HEK293T (cell line): Measurements from ENCODE around the gene ZCCHC14.

Experiments
- BHLHE40 ChIP-seq: fragments of 450-650 bp; IDR thresholded peaks from 2 replicates; pipeline ENCODE4 v1.6.1; 2016; ENCODE audit warnings: mild to moderate bottlenecking, moderate library complexity, borderline replicate concordance
- ELF4 ChIP-seq: fragments of 450-650 bp; IDR thresholded peaks from 2 replicates; pipeline ENCODE4 v1.6.1; 2017; ENCODE audit warnings: antibody characterized with exemption
- FOXK2 ChIP-seq: fragments of 450-650 bp; IDR thresholded peaks from 2 replicates; pipeline ENCODE4 v1.6.1; 2016; ENCODE audit warnings: mild to moderate bottlenecking
- HDGF ChIP-seq: fragments of 450-650 bp; IDR thresholded peaks from 2 replicates; pipeline ENCODE4 v1.6.1; 2017; ENCODE audit warnings: antibody characterized with exemption, borderline replicate concordance
- NFRKB ChIP-seq: fragments of 450-650 bp; IDR thresholded peaks from 2 replicates; pipeline ENCODE4 v1.6.1; 2016; ENCODE audit warnings: mild to moderate bottlenecking, moderate library complexity
- SP1 ChIP-seq: fragments of 450-650 bp; IDR thresholded peaks from 2 replicates; pipeline ENCODE4 v1.6.1; 2017
- TARDBP ChIP-seq: fragments of 450-650 bp; IDR thresholded peaks from 2 replicates; pipeline ENCODE4 v1.6.1; 2016
- ZNF384 ChIP-seq: fragments of 450-650 bp; IDR thresholded peaks from 2 replicates; pipeline ENCODE4 v1.6.1; 2016

DNA sequence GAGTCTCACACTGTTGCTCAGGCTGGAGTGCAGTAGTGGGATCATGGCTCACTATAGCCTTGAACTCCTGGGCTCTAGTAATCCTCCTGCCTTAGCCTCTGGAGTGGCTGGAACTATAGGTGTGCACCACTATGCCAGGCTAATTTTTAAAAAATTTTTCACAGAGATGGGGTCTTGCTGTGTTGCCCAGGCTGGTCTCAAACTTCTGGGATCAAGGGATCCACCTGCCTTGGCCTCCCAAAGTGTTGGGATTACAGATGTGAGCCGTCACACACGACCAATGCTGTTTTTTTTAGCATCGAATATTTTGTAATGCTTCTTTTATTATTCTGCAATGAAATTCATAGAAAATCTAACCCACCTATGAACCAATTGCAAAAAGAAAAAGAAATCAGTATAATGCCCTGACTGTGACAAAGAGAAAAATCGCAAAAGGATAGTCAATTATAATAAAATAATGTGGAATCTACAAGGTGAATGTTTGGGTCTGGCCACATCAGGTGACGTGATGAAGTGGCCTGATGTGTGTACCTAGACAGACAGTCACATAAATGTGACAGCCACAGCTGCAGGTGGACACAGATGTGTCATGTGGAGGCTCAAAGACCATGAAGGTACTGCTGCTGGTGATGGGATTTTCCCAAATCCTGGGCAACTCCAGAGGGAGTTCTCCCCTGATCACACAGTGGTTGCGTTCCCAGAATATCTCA, 33.6 kb upstream of the ZCCHC14 start:
- no peak for TF ChIP-seq TARDBP
- TF ChIP-seq HDGF, result no peak
- TF ChIP-seq BHLHE40, result no peak
- TF ChIP-seq ZNF384, result no peak
- TF ChIP-seq ELF4, result no peak
- no peak for TF ChIP-seq FOXK2
- TF ChIP-seq SP1, result no peak
- no peak for TF ChIP-seq NFRKB
